Ishikawa (cell line): ENCODE data around the gene CCDC201.

Source experiments
- CEBPB ChIP-seq: IDR thresholded peaks from 2 replicates; pipeline ENCODE4 v1.6.1; 2012
- CREB1 ChIP-seq: IDR thresholded peaks from 2 replicates; pipeline ENCODE4 v1.6.1; 2012; ENCODE audit warnings: low read depth
- EGR1 ChIP-seq: IDR thresholded peaks from 2 replicates; pipeline ENCODE4 v1.6.1; 2012
- EP300 ChIP-seq: IDR thresholded peaks from 2 replicates; pipeline ENCODE4 v1.6.1; 2012; ENCODE audit warnings: borderline replicate concordance
- FOXM1 ChIP-seq: IDR thresholded peaks from 2 replicates; pipeline ENCODE4 v1.6.1; 2012; ENCODE audit warnings: low read depth, borderline replicate concordance
- NFIC ChIP-seq: IDR thresholded peaks from 2 replicates; pipeline ENCODE4 v1.6.1; 2012
- RAD21 ChIP-seq: IDR thresholded peaks from 2 replicates; pipeline ENCODE4 v1.6.1; 2012; ENCODE audit warnings: low read depth
- REST ChIP-seq: IDR thresholded peaks from 2 replicates; pipeline ENCODE4 v1.6.1; 2012; ENCODE audit warnings: low read depth, mild to moderate bottlenecking
- TAF1 ChIP-seq: IDR thresholded peaks from 2 replicates; pipeline ENCODE4 v1.6.1; 2012; ENCODE audit warnings: low read depth, mild to moderate bottlenecking
- TCF12 ChIP-seq: IDR thresholded peaks from 2 replicates; pipeline ENCODE4 v1.6.1; 2012; ENCODE audit warnings: low read depth
- TEAD4 ChIP-seq: IDR thresholded peaks from 2 replicates; pipeline ENCODE4 v1.6.1; 2012
- YY1 ChIP-seq: IDR thresholded peaks from 2 replicates; pipeline ENCODE4 v1.6.1; 2012; ENCODE audit warnings: low read depth
- ZBTB7A ChIP-seq: IDR thresholded peaks from 2 replicates; pipeline ENCODE4 v1.6.1; 2012; ENCODE audit warnings: low read depth
- TF ChIP-seq, protein P1 (sequence below): IDR thresholded peaks from 2 replicates; pipeline ENCODE4 v1.6.1; 2012
- TF ChIP-seq, protein P2 (sequence below): IDR thresholded peaks from 2 replicates; pipeline ENCODE4 v1.6.1; 2012

Gene CCDC201

DNA sequence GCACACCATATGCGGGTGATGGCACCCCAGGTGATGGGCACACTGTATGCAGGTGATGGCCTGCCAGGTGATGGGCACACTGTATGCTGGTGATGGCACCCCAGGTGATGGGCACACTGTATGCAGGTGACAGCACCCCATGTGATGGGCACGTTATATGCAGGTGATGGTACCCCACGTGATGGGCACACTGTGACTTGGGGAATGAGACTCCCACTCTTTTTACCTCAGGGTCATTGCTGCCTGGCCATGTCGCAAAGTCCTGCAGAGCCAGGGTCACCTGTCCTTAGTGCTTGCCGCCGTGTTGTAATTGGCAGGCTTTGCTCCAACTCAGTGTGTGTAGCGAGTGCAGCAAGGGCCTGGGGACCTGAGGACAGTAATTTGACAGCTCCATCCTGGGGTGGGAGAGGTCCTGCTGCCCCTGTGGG, 7.6 kb upstream of the CCDC201 start:
- TF ChIP-seq EGR1 (no peak), FOXM1 (no peak), EP300 (no peak), CEBPB (no peak), YY1 (no peak), TCF12 (no peak), TEAD4 (no peak)

- TF ChIP-seq CREB1 = no peak
- TF ChIP-seq ZBTB7A = no peak
Observed at GRCh38 chr7:45878457-45879144, 5.7 kb upstream of the CCDC201 start.

- TF ChIP-seq TCF12 (no peak), YY1 (no peak), RAD21 (no peak), ZBTB7A (no peak), NFIC (no peak), EGR1 (no peak), TAF1 (no peak), CEBPB (no peak), EP300 (no peak), REST (no peak), CREB1 (no peak), FOXM1 (no peak), TEAD4 (no peak)
- TF ChIP-seq, protein P1, sequence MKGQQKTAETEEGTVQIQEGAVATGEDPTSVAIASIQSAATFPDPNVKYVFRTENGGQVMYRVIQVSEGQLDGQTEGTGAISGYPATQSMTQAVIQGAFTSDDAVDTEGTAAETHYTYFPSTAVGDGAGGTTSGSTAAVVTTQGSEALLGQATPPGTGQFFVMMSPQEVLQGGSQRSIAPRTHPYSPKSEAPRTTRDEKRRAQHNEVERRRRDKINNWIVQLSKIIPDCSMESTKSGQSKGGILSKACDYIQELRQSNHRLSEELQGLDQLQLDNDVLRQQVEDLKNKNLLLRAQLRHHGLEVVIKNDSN = no peak
- TF ChIP-seq, protein P2, sequence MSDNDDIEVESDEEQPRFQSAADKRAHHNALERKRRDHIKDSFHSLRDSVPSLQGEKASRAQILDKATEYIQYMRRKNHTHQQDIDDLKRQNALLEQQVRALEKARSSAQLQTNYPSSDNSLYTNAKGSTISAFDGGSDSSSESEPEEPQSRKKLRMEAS = no peak
Observed at GRCh38 chr7:45876519-45876918, 3.6 kb upstream of the CCDC201 start.

DNA sequence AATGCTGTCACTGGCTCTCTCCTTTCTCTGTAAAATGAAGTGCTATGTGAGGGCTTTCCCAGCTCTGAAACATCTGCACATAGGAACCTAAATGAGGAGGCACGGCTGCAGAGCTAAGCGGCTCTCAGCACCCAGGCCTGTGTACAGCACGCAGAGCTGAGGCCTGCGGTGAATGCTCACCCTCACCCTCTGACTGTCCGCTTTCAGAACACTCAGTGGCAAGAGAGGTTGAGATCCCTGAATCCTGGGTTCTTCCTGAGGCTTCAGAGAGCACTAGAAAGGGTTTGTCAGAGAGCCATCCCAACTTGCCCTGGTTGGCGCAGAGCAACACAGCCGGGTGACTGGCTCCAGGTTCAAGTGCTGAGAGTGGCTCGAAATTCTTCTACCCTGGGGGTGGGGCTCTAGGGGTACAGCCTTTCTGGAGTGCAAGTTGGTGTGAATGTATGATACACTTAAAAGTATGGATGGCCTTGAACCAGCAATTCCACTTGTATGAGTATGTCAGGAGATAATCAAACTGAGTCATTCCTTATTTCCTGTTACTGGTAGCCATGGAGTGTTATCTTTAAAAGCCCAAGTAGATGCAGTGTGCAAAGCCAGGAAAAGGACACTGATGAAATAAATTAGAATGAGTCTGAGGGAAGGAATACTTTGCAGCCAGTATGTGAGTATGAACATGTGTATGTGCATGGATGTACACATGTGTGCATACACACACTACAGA, 1.7 kb upstream of the CCDC201 start:
- TF ChIP-seq FOXM1 (no peak), ZBTB7A (no peak), TEAD4 (no peak), NFIC (no peak)

GRCh38 chr7:45873355-45873754, 473 bp upstream of the CCDC201 start:
- TF ChIP-seq RAD21 (no peak), EP300 (no peak)
- TF ChIP-seq, protein P2 = peak; percentile 38; the same call in 1 of the 2 replicates

GRCh38 chr7:45872116-45873034, 507 bp downstream of the CCDC201 start:
- TF ChIP-seq RAD21 (peak; percentile 59), TAF1 (no peak)
- TF ChIP-seq, protein P1 = no peak

- TF ChIP-seq EP300 (no peak), TAF1 (no peak), RAD21 (no peak), EGR1 (no peak), CEBPB (no peak), NFIC (no peak)
Observed at GRCh38 chr7:45869426-45869825, 3.5 kb downstream of the CCDC201 start.
